Rectal smooth muscle tissue (tissue), 1 donor: Measurements from ENCODE around the gene NDST1.

Source experiments
- H3K27ac ChIP-seq: one replicate; pipeline ENCODE4 v1.7.0; 2013; ENCODE audit warnings: low read depth, low read length, inconsistent platforms
- H3K27me3 ChIP-seq: one replicate; pipeline ENCODE4 v1.7.0; 2013; ENCODE audit warnings: low read length; ENCODE audit not compliant: control insufficient read depth, insufficient read depth
- H3K36me3 ChIP-seq: one replicate; pipeline ENCODE4 v1.7.0; 2013; ENCODE audit warnings: low read length; ENCODE audit not compliant: control insufficient read depth, insufficient read depth
- H3K4me1 ChIP-seq: one replicate; pipeline ENCODE4 v1.7.0; 2013; ENCODE audit warnings: low read length; ENCODE audit not compliant: control insufficient read depth, insufficient read depth
- H3K4me3 ChIP-seq: one replicate; pipeline ENCODE4 v1.7.0; 2013; ENCODE audit warnings: low read length
- H3K9ac ChIP-seq: one replicate; pipeline ENCODE4 v1.7.0; 2013; ENCODE audit warnings: low read length

Gene NDST1

DNA sequence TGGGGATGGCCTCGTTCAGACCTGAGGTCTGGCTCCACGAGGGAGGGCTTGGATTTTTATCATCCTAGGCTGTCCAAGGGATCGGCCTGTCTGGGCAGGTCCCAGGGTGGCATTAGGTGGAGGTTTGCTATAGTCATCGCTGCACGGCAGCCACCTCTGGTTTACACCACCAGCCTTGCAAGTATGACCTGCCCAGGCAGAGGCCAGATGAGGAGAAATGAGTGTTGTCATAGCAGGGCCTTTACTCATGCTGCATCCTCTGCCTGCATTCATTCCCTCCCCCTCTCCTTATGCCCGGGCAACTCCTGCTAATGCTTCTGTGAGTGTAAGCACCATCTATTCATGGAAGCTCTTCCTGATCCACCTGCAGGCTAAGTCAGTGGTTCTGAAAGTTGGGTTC, 15.3 kb upstream of the NDST1 start:
- no peaks in the 10 kb centered on the region for H3K27me3 ChIP-seq
- H3K36me3 ChIP-seq, result no peaks in the 10 kb centered on the region
- no peak overlapping the region for H3K27ac ChIP-seq
- peaks cover 53% of the 10 kb centered on the region for H3K4me1 ChIP-seq
- no peak overlapping the region for H3K4me3 ChIP-seq
- no peak overlapping the region for H3K9ac ChIP-seq

DNA sequence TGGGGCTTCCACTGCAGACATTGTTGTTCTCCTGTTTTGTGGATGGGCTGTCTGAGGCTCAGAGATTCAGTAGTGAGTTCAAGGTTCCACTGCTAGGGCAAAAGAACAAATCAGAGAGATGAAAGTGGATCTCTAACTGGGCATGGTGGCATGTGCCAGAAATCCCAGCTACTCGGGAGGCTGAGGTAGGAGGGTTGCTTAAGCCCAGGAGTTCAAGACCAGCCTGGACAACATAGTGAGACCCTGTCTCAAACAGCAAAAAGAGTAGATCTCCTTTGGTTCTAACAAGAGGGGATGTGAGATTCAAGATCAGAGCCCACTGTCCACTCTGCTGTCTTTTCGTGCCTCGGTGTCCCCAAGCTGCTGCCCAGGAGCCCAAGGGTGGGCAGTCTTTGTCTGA, 11.8 kb upstream of the NDST1 start:
- Histone ChIP-seq H3K36me3 (peaks cover under 1% of the 10 kb centered on the region), H3K4me3 (no peak overlapping the region), H3K27me3 (no peaks in the 10 kb centered on the region), H3K9ac (no peak overlapping the region), H3K27ac (no peak overlapping the region), H3K4me1 (peaks cover 44% of the 10 kb centered on the region)

DNA sequence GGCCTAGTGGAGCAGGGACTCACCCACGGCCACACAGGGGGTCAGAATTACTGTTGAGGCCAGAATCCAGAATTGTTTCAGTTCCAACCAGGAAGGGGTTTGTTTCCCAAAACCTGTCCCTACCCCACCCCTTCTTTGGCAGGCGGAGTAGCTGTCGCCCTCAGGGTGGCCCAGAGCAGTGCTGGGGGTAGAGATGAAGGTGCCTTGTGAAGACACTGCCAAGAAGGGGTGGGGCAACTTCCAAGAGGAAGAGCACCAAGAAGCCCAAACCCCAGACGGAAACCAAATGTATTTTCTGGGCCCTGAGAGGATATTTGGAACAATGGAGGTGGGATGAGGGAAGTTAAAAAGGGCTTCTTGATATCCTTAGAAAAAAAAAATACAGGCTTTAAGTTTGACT, 11.4 kb upstream of the NDST1 start:
- H3K36me3 ChIP-seq, result peaks cover 3% of the 10 kb centered on the region
- H3K27ac ChIP-seq, result peak overlapping the region; percentile 39
- no peak overlapping the region for H3K4me3 ChIP-seq
- H3K9ac ChIP-seq, result no peak overlapping the region
- peaks cover 40% of the 10 kb centered on the region for H3K4me1 ChIP-seq
- H3K27me3 ChIP-seq, result no peaks in the 10 kb centered on the region

DNA sequence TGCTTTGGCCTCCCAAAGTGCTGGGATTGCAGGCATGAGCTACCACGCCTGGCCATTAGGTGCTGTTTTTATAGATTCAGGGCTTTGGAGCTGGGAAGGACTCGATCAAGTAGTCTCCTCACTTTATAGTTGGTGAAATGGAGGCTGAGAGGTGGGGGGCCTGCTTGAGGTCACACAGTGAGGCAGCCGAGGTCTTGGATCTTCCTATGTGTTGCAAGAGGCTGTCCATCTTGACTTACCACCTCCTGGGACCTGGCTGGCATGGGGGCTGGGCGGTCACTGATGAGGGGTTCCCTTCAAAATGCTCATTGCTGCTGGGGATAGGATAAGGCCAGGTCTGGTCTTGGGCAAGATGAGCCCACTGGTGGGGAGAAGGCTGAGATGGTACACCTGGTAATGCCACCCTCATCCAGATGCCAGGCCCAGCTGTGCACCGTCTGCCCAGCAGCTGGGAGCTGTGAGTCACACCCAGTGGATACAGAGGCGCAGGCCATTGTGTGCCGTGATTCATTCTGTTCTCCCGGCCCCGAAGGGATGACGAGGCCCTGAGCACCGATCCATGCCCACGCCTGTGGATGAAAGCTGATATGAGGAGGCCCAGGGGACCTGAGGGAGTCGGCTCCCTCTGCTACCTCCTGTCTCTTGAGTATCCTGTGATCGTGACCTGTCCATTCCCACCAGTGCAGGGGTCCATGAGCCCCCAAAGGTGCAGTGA, 10.5 kb upstream of the NDST1 start:
- Histone ChIP-seq H3K27me3 (no peaks in the 10 kb centered on the region), H3K36me3 (peaks cover 3% of the 10 kb centered on the region), H3K27ac (no peak overlapping the region), H3K9ac (no peak overlapping the region), H3K4me1 (peaks cover 34% of the 10 kb centered on the region), H3K4me3 (no peak overlapping the region)

DNA sequence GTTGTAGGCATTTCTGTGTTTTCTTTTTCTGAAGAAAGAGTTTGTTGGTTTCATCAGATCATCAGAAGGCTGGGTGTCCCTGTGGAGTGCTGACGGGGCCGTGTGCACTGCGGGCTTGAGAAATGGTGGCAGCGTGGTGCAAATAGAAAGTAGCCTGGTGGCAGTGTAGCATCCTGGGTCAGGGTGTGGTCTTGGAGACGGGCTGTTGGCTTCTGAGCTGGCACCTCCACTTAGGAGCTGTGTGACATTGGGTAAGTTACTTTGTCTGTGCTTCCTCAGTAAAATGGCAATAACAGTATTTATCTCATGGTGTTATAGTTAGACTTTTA, 10.0 kb upstream of the NDST1 start:
- no peaks in the 10 kb centered on the region for H3K27me3 ChIP-seq
- no peak overlapping the region for H3K27ac ChIP-seq
- H3K4me3 ChIP-seq, result no peak overlapping the region
- H3K9ac ChIP-seq, result no peak overlapping the region
- peaks cover 3% of the 10 kb centered on the region for H3K36me3 ChIP-seq
- peaks cover 29% of the 10 kb centered on the region for H3K4me1 ChIP-seq

DNA sequence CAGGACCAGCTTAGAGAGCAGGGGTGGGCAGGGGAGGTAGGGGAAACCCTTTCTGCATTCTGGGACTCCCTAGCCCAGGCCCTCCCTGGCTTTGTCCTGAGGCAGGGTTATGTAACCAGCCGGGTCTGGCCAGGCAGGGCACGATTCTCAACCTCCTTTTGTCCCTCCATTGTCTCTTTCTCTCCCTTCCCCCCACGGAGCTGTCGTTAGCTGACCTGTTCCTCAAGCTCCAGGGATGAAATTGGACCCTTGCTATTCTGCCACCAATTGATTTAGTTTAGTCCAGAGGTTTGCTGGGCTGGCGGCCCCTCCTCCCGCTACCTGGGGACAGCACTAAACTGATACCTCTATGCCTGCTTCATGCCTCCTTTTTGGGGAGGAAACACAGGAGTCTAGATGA, 9.4 kb upstream of the NDST1 start:
- peaks cover 29% of the 10 kb centered on the region for H3K4me1 ChIP-seq
- H3K27me3 ChIP-seq, result no peaks in the 10 kb centered on the region
- H3K27ac ChIP-seq, result no peak overlapping the region
- H3K36me3 ChIP-seq, result peaks cover 3% of the 10 kb centered on the region
- H3K4me3 ChIP-seq, result no peak overlapping the region
- no peak overlapping the region for H3K9ac ChIP-seq

DNA sequence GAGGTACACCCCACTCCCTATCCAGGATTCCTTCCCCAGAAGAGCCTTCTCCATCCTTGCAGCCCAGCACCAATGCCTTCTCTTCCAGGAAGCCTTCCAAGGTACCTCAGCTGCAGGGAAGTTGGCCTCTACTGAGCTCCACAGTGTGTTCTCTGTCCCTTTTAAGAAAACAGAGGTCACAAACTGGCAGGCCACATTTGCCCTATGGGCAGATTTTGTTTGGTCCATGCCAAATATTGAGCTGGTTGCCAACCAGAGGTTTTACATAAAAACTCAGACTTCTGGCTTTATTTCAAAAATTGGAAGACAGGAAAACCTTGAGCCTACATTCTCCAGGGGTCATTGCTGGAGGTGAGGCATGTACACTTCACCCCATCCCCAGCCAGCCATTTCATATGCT, 9.0 kb upstream of the NDST1 start:
- no peak overlapping the region for H3K27ac ChIP-seq
- H3K4me1 ChIP-seq, result peaks cover 32% of the 10 kb centered on the region
- H3K27me3 ChIP-seq, result no peaks in the 10 kb centered on the region
- H3K9ac ChIP-seq, result no peak overlapping the region
- H3K36me3 ChIP-seq, result peaks cover 3% of the 10 kb centered on the region
- no peak overlapping the region for H3K4me3 ChIP-seq

DNA sequence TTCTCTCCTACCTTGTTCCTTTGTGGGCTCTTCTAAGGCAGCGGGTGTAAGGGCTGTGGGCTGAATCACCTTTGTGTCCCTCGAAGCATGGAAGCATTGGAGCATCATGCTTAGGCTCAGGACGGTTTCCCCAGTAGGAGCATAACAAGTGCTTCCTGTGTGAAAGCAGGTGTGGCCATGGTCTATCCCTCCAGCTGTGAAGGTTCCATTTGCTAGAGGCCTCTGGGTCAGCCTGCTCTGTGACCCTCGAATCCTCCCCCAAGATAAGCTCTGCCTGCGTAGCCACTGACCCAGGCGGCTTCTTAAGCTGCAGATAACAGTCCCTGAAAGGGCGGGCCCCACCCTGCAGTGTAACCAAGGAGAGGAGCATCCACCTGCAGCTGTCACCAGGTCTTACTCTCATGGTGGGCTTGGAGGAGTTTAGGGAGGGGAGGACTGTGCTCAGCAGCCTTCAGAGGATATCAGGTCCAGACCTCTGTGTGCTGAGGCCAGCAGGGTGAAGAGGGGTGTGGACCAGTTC, 8.4 kb upstream of the NDST1 start:
- Histone ChIP-seq H3K9ac (no peak overlapping the region), H3K4me3 (no peak overlapping the region), H3K4me1 (peaks cover 37% of the 10 kb centered on the region), H3K27me3 (no peaks in the 10 kb centered on the region), H3K36me3 (peaks cover 3% of the 10 kb centered on the region), H3K27ac (no peak overlapping the region)

DNA sequence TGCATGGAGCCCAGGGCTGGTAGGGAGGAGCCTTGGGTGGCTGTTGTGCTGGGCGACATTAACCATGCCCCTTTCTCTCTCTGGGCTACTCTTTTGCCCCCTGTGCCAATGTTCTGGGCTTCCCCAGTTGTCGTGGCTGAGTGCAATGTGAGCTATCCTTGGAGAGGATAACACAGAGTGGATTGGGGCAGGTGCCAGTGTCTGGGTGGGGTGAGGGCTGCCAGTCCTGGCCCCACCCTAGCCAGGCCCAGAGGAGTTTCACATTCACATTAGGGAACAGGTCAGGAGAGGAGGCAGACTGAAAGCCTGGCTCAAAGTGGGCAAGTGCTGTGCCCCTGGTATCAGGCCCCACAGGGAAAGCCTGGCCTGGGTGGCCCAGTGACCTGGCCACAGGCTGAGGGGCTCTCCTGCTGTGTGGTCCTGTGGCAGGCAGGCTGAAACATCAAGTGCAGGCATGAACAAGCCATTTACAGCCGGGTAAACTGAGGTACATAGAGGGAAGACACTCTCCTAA, 7.5 kb upstream of the NDST1 start:
- H3K27ac ChIP-seq, result peak overlapping the region; percentile 17
- H3K36me3 ChIP-seq, result peaks cover 3% of the 10 kb centered on the region
- H3K4me1 ChIP-seq, result peaks cover 44% of the 10 kb centered on the region
- no peaks in the 10 kb centered on the region for H3K27me3 ChIP-seq
- no peak overlapping the region for H3K4me3 ChIP-seq
- no peak overlapping the region for H3K9ac ChIP-seq

DNA sequence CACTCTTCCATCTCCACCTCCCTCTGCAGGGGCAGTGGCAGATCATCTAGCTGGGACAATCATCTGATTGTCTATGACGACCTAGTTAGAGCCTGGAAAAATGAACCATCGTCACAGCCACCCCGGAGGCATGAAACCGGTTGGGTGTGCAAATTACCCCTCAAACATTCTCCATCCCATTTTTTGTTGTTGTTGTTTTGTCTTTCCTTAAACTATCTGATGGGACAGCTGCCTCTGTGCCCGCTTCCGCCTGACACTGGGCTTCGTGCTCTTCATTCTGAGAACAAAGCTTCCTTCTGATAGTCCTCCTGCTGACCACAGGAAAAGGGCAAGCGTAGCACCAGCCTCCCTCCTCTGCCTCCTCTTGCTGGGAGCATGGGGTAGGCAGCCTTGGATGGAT, 7.0 kb upstream of the NDST1 start:
- H3K27me3 ChIP-seq, result no peaks in the 10 kb centered on the region
- no peak overlapping the region for H3K4me3 ChIP-seq
- H3K27ac ChIP-seq, result no peak overlapping the region
- H3K4me1 ChIP-seq, result peaks cover 44% of the 10 kb centered on the region
- peaks cover 3% of the 10 kb centered on the region for H3K36me3 ChIP-seq
- no peak overlapping the region for H3K9ac ChIP-seq

DNA sequence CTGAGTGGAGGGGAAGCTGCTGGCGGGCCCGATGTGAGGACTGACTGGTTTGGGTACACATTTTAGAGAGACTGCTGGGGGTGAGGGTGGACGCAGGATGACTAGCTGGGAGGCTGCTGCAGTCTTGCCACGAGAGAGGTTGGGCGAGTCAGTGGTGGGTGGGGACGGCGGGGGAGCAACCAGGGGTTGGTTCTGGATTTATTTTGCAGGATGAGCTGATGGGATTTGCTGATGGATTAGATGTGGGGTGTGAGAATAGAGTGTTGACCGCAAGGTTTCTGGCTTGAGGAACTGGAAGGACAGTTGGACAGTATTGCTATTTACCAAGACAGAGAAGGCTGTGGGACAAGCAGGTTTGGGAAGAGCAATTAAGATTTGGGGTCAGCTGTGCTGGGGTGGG, 5.8 kb upstream of the NDST1 start:
- no peak overlapping the region for H3K9ac ChIP-seq

DNA sequence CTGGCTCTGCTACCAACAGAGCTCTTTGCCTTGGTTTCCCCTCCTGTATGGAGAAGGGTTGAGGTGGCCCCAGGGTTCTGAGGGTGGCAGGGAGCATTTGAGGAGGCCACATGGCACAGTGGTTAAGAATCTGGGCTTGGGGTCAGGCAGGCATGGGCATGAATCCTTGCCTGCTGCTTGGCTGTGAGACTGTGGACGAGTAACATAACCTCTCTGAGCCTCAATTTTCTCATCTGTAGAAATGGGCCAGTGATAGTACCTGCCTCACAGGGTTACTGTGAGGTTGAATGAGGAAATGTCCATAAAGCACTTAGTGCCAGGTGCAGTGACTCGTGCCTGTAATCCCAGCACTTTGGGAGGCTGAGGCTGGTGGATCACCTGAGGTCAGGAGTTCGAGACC, 5.1 kb upstream of the NDST1 start:
- Histone ChIP-seq H3K9ac (no peak overlapping the region), H3K27ac (no peak overlapping the region)

More for the DNA sequence above, 5.8 kb upstream of the NDST1 start:
- no peak overlapping the region for H3K4me3 ChIP-seq
- H3K4me1 ChIP-seq, result peaks cover 48% of the 10 kb centered on the region
- H3K27me3 ChIP-seq, result no peaks in the 10 kb centered on the region
- H3K36me3 ChIP-seq, result peaks cover 3% of the 10 kb centered on the region
- H3K27ac ChIP-seq, result no peak overlapping the region

DNA sequence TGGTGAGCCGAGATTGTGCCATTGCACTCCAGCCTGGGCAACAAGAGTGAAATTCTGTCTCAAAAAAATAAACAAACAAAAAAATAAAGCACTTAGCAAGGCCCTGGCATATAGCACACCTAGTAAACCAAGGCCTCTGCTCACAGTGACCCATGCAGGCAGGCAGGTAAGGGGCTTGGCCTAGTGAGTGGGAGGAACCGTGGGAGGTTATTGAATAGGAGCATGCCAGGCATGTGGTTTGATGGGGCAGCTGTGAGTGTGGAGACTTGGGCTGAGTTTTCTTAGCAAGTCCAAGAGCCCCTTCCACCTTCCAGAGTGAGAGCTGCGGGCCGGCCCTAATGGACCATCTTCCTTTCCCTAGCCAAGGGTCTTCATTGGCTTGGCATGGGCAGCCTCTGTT, 4.5 kb upstream of the NDST1 start:
- Histone ChIP-seq H3K9ac (no peak overlapping the region), H3K27ac (no peak overlapping the region), H3K4me3 (no peak overlapping the region), H3K36me3 (peaks cover 3% of the 10 kb centered on the region), H3K4me1 (peaks cover 41% of the 10 kb centered on the region), H3K27me3 (no peaks in the 10 kb centered on the region)

More for the DNA sequence above, 5.1 kb upstream of the NDST1 start:
- Histone ChIP-seq H3K27me3 (no peaks in the 10 kb centered on the region), H3K36me3 (peaks cover 3% of the 10 kb centered on the region), H3K4me1 (peaks cover 46% of the 10 kb centered on the region), H3K4me3 (no peak overlapping the region)
